ENCODE data around the gene PLCB4. TPM values are rescaled to one million over a fixed set of nuclear protein-coding genes. Genes with fewer than 3 reads are reported as not detected.

Gene PLCB4
- total RNA-seq, 1 donor from 2014 or later: 20.6 TPM

DNA sequence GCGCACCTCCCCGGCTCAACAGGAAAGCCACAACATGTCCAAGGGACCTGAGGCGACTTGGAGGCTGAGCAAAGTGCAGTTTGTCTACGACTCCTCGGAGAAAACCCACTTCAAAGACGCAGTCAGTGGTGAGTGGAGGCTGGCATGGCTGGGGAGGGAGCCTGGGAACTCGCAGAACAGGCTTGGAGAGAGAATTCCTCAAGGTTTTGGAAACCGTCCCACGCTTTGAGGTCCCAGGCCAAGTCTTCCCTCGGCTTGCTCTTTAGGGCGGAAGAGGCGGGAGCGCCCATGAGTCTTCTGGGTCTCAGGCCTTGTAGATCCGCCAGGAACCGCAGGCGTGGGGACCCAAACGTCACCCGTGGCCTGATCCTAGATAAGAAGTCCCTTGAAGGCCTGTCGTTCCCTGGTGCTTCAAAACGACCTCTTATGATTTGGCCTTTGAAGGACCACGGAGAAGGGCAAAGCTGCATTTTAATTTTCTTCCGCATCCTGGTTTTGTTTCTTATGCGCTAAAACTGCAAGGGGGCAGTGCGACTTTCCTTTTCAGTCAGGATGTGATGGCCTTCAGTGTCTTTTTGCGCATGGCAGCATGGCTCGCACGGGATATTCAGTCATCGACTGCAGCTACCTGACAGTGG is 447.5 kb downstream of the PLCB4 start:
- peak overlapping the region; percentile 92 for H3K4me2 ChIP-seq
- peaks cover 62% of the 10 kb centered on the region for H3K4me1 ChIP-seq
- peaks cover 65% of the 10 kb centered on the region for H3K4me1 Mint-ChIP-seq
- DNase-seq (ENCODE audit: low spot score): peak; percentile 43
- peak overlapping the region; percentile 28 for H2AFZ ChIP-seq (replicated peaks)
- peak; percentile 56 for TF ChIP-seq EZH2phosphoT487 (IDR thresholded peaks at IDR 0.05)
- peak; percentile 38 for TF ChIP-seq EZH2 (IDR thresholded peaks at IDR 0.05)
- TF ChIP-seq, protein P1, sequence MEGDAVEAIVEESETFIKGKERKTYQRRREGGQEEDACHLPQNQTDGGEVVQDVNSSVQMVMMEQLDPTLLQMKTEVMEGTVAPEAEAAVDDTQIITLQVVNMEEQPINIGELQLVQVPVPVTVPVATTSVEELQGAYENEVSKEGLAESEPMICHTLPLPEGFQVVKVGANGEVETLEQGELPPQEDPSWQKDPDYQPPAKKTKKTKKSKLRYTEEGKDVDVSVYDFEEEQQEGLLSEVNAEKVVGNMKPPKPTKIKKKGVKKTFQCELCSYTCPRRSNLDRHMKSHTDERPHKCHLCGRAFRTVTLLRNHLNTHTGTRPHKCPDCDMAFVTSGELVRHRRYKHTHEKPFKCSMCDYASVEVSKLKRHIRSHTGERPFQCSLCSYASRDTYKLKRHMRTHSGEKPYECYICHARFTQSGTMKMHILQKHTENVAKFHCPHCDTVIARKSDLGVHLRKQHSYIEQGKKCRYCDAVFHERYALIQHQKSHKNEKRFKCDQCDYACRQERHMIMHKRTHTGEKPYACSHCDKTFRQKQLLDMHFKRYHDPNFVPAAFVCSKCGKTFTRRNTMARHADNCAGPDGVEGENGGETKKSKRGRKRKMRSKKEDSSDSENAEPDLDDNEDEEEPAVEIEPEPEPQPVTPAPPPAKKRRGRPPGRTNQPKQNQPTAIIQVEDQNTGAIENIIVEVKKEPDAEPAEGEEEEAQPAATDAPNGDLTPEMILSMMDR (IDR thresholded peaks at IDR 0.05): no peak
- H3K4me3 ChIP-seq: peak overlapping the region; percentile 48
- peaks cover 84% of the 10 kb centered on the region for H3K27me3 ChIP-seq
- no peak overlapping the region for H3K9ac ChIP-seq
- peaks cover 54% of the 10 kb centered on the region for H3K27me3 Mint-ChIP-seq (ENCODE audit: insufficient read depth, low read depth)
- H3K4me3 Mint-ChIP-seq: peak overlapping the region; percentile 87
- peaks cover 3% of the 10 kb centered on the region for H3K36me3 Mint-ChIP-seq
- H3K27ac ChIP-seq: no peak overlapping the region
- H3K27ac Mint-ChIP-seq: no peak overlapping the region
- no peaks in the 10 kb centered on the region for H3K79me2 ChIP-seq (ENCODE audit: low read depth)
- peaks cover 10% of the 10 kb centered on the region for H3K9me3 Mint-ChIP-seq
- H3K36me3 ChIP-seq: no peaks in the 10 kb centered on the region
- no peaks in the 10 kb centered on the region for H3K9me3 ChIP-seq (ENCODE audit: low read depth)
- peaks cover 50% of the 10 kb centered on the region for H3F3A ChIP-seq (ENCODE audit: low read depth)
- peaks cover 27% of the 10 kb centered on the region for H4K20me1 ChIP-seq (ENCODE audit: low read depth)

DNA sequence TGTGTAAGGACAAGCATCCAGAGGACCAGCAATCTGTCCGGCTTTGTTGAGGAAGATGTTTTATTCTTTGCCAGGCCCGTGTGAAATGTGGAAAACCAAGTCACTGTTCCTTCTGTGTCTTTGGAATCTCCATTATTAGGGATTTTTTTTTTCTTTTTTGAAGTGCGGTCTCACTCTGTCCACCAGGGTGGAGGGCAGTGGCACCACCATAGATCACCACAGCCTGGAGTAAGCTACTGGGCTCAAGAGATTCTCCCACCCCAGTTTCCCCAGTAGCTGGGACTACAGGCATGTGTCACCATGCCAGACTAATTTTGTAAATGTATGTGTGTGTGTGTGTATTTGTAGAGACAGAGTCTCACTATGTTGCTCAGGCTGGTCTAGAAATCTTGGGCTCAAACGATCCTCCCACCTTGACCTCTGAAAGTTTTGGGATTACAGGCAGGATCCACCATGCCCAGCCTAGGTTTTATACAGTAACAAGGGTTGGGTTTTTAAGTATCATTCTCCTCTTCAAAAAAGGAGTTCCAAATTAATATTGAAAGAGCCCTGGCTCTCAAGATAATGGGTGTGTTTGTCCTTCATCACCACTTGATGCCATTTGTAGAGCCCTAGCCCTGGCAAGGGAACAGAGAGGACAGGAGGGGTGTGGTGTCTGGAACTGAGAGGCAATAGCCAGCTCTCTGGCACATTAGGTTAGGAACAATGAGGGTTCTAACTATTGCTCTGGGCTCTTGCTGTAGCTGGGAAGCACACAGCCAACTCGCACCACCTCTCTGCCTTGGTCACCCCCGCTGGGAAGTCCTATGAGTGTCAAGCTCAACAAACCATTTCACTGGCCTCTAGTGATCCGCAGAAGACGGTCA is 448.6 kb downstream of the PLCB4 start:
- Histone ChIP-seq H3K4me1 (peaks cover 70% of the 10 kb centered on the region), H3K4me2 (no peak overlapping the region), H3K27ac (no peak overlapping the region), H3K27me3 (peaks cover 73% of the 10 kb centered on the region), H4K20me1 (ENCODE audit: low read depth) (peaks cover 27% of the 10 kb centered on the region), H3K4me3 (no peak overlapping the region), H3K9me3 (ENCODE audit: low read depth) (no peaks in the 10 kb centered on the region), H3K79me2 (ENCODE audit: low read depth) (no peaks in the 10 kb centered on the region), H3K36me3 (no peaks in the 10 kb centered on the region), H3K9ac (no peak overlapping the region), H3F3A (ENCODE audit: low read depth) (peaks cover 54% of the 10 kb centered on the region), H2AFZ (replicated peaks) (no peak overlapping the region)
- Mint-ChIP-seq H3K27ac (no peak overlapping the region), H3K4me3 (peak overlapping the region; percentile 38), H3K4me1 (peaks cover 68% of the 10 kb centered on the region), H3K9me3 (peaks cover 10% of the 10 kb centered on the region), H3K36me3 (peaks cover 3% of the 10 kb centered on the region), H3K27me3 (ENCODE audit: insufficient read depth, low read depth) (peaks cover 49% of the 10 kb centered on the region)
- TF ChIP-seq, protein P1 (IDR thresholded peaks at IDR 0.05): peak; percentile 21
- no peak for TF ChIP-seq EZH2 (IDR thresholded peaks at IDR 0.05)
- DNase-seq (ENCODE audit: low spot score): no peak

DNA sequence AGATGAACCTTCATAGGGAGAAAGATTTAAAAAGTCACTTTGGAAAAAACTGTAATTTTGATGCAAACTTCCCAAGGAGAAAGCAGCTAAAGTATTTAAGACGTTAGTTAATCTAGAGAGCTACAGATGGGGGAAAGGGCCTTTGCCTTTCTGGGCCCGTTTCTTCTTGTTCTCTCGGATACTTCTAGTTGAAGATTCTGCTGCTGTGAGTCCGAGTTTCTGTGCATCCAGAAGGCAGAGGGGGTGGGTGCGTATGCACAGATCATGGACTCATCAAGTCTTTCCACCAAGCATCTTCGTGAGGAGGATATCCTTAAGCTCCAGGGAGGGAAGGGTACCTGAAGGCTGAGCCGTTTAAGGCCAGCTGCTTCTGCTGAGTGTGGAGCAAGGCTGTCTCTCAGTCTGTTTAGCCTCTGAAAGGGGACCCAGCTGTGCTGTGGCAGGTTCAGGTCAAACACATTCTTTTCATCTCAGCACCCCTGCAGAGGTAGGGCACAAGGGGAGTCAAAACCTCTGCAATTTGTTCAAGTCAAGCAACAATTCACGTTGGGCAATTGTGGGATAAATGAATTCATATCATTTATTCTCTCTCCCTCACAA is 449.8 kb downstream of the PLCB4 start:
- Mint-ChIP-seq H3K4me3 (peak overlapping the region; percentile 63), H3K27me3 (ENCODE audit: insufficient read depth, low read depth) (peaks cover 50% of the 10 kb centered on the region)

More for the DNA sequence above, 449.8 kb downstream of the PLCB4 start:
- Histone ChIP-seq H3K27me3 (peaks cover 61% of the 10 kb centered on the region), H4K20me1 (ENCODE audit: low read depth) (peaks cover 27% of the 10 kb centered on the region), H3K9ac (no peak overlapping the region), H3K4me1 (peaks cover 70% of the 10 kb centered on the region), H3K4me2 (peak overlapping the region; percentile 68), H3K9me3 (ENCODE audit: low read depth) (no peaks in the 10 kb centered on the region), H3K4me3 (no peak overlapping the region), H2AFZ (replicated peaks) (no peak overlapping the region), H3K27ac (no peak overlapping the region), H3K36me3 (no peaks in the 10 kb centered on the region), H3K79me2 (ENCODE audit: low read depth) (no peaks in the 10 kb centered on the region), H3F3A (ENCODE audit: low read depth) (peaks cover 54% of the 10 kb centered on the region)
- peaks cover 3% of the 10 kb centered on the region for H3K36me3 Mint-ChIP-seq
- peak; percentile 72 for DNase-seq (ENCODE audit: low spot score)
- peaks cover 67% of the 10 kb centered on the region for H3K4me1 Mint-ChIP-seq
- H3K9me3 Mint-ChIP-seq: peaks cover 10% of the 10 kb centered on the region
- H3K27ac Mint-ChIP-seq: no peak overlapping the region
- TF ChIP-seq EZH2 (IDR thresholded peaks at IDR 0.05) (no peak), EZH2phosphoT487 (IDR thresholded peaks at IDR 0.05) (no peak)
- TF ChIP-seq, protein P1 (IDR thresholded peaks at IDR 0.05): no peak
